ENCODE data around the gene MT1E.
A peak's percentile ranks its signal among the peaks of the same experiment; 100 is the strongest.
"Not testable (repeated sequence)": the region's sequence is repeated elsewhere in the genome, so short reads cannot be mapped to it uniquely, and the experiment has no call there.

MT1E gene

GRCh38 chr16:56607675-56608042, 17.9 kb upstream of the MT1E start:
- no peak for DNase-seq

GRCh38 chr16:56608043-56608875, 17.3 kb upstream of the MT1E start, which contains the start of gene MT2A:
MT2A (plus strand) TSS chr16:56608584; CDS start chr16:56608656, 72 bp downstream.
- DNase-seq = peak; percentile 92

GRCh38 chr16:56608876-56609462, 16.6 kb upstream of the MT1E start:
- no peak for DNase-seq

- peak; percentile 76 for DNase-seq
Observed at GRCh38 chr16:56609463-56609921, 16.1 kb upstream of the MT1E start.

GRCh38 chr16:56610017-56610608, 15.5 kb upstream of the MT1E start:
- peak; percentile 78 for DNase-seq

- no peak for DNase-seq
Observed at GRCh38 chr16:56610609-56611111, 14.9 kb upstream of the MT1E start.

GRCh38 chr16:56611281-56611833, 14.2 kb upstream of the MT1E start:
- DNase-seq = no peak

GRCh38 chr16:56613706-56614105, 11.9 kb upstream of the MT1E start:
- no peak for DNase-seq

GRCh38 chr16:56614549-56614991, 11.0 kb upstream of the MT1E start:
- DNase-seq = no peak

- no peak for DNase-seq
Observed at GRCh38 chr16:56615353-56615752, 10.2 kb upstream of the MT1E start.

- DNase-seq = no peak
Observed at GRCh38 chr16:56616608-56617211, 8.9 kb upstream of the MT1E start.

GRCh38 chr16:56617212-56618085, 8.1 kb upstream of the MT1E start:
- DNase-seq = peak; percentile 47

- DNase-seq = no peak
Observed at GRCh38 chr16:56618138-56618537, 7.4 kb upstream of the MT1E start.

GRCh38 chr16:56620339-56620897, 5.2 kb upstream of the MT1E start:
- DNase-seq = no peak

- DNase-seq = not testable (repeated sequence)
Observed at GRCh38 chr16:56621665-56622445, 3.7 kb upstream of the MT1E start.

GRCh38 chr16:56623184-56623583, 2.4 kb upstream of the MT1E start:
- not testable (repeated sequence) for DNase-seq

GRCh38 chr16:56623637-56624036, 1.9 kb upstream of the MT1E start:
- DNase-seq = no peak

GRCh38 chr16:56625943-56626654, 518 bp downstream of the MT1E start:
- DNase-seq = no peak

GRCh38 chr16:56626685-56627084, 1.1 kb downstream of the MT1E start:
- DNase-seq = no peak
